ENCODE data around the gene RABGGTA. TPM values are rescaled to one million over a fixed set of nuclear protein-coding genes. Genes with fewer than 3 reads are reported as not detected.

The RABGGTA gene
- polyA plus RNA-seq, 3 donors, result 34.5 to 125 (median 35.4) TPM

- Histone ChIP-seq H3K4me3 (replicated peaks in 1 of 3; ENCODE audit: low read depth in 2 of 3, low read length in 3 of 3) (peak overlapping the region in 1 of 3 experiments; percentile 84), H3K27ac (ENCODE audit: low read depth in 1 of 2, low read length in 2 of 2) (peak overlapping the region; percentile 9 to 45), H4K20me1 (ENCODE audit: insufficient read depth, low read length) (peaks cover 62% of the 10 kb centered on the region), H3K36me3 (replicated peaks in 1 of 2; ENCODE audit: control insufficient read depth in 1 of 2, insufficient read depth in 2 of 2, low read length in 2 of 2) (peaks cover 47 to 57% of the 10 kb centered on the region in 2 donors), H3K9me3 (replicated peaks in 1 of 2; ENCODE audit: control insufficient read depth in 1 of 2, insufficient read depth in 1 of 2, low read length in 2 of 2) (no peaks in the 10 kb centered on the region), H2AFZ (ENCODE audit: insufficient read depth, low read depth, low read length, poor library complexity, severe bottlenecking) (no peak overlapping the region), H3K9ac (ENCODE audit: insufficient read depth, low read length, poor library complexity, severe bottlenecking) (no peak overlapping the region), H3K27me3 (ENCODE audit: control insufficient read depth in 2 of 2, insufficient read depth in 2 of 2, low read length in 2 of 2) (no peaks in the 10 kb centered on the region), H3K4me1 (ENCODE audit: control insufficient read depth in 1 of 2, insufficient read depth in 2 of 2, low read length in 2 of 2) (peaks cover 54 to 61% of the 10 kb centered on the region in 2 donors), H3K79me2 (ENCODE audit: insufficient read depth, low read length) (peaks cover 77% of the 10 kb centered on the region), H3K4me2 (replicated peaks; ENCODE audit: extremely low read depth, low read length, poor library complexity, severe bottlenecking) (peak overlapping the region; percentile 93)
- DNase-seq, result no peak
- 87% methylated on average over 3 of the region's 7 CpGs for WGBS (ENCODE audit: insufficient coverage)
- peaks cover 57% of the 10 kb centered on the region for H3K4me1 Mint-ChIP-seq
- TF ChIP-seq CTCF (IDR thresholded peaks at IDR 0.05), result peak; percentile 32
- peaks cover 0 to 2% (median 0%) of the 10 kb centered on the region in 7 donors for H3K9me3 Mint-ChIP-seq
- peak overlapping the region; percentile 12 to 59 for H3K4me3 Mint-ChIP-seq
- H3K27me3 Mint-ChIP-seq (ENCODE audit: low read depth in 3 of 3), result no peaks in the 10 kb centered on the region
- peaks cover 57 to 68% of the 10 kb centered on the region in 2 donors for H3K36me3 Mint-ChIP-seq
- intact Hi-C loops (cut with micrococcal nuclease), result loop anchor here in 1 of 2 donors (10.0 kb wide), 1 partner anchor 94 kb away; the partner anchor contains the start of genes CHMP4A and MDP1
- H3K27ac Mint-ChIP-seq, result peak overlapping the region in 6 of 7 donors; percentile 32 to 86 (median 68)
Observed at GRCh38 chr14:24308342-24309124, 37.1 kb upstream of the RABGGTA start.

GRCh38 chr14:24307575-24308341, 36.4 kb upstream of the RABGGTA start, which contains the start of gene CIDEB:
Gene CIDEB, minus strand, starts transcription at chr14:24307977. Its CDS starts 119 bp downstream, at chr14:24307858.
- H3K4me2 ChIP-seq (replicated peaks; ENCODE audit: extremely low read depth, low read length, poor library complexity, severe bottlenecking), result peak within 1 kb of the TSS; percentile 93
- H3K4me3 Mint-ChIP-seq, result peak within 1 kb of the TSS; percentile 12 to 59
- H3K36me3 ChIP-seq (replicated peaks in 1 of 2; ENCODE audit: control insufficient read depth in 1 of 2, insufficient read depth in 2 of 2, low read length in 2 of 2), result peaks cover 55 to 64% of the 10 kb centered on the region in 2 donors
- H3K27me3 Mint-ChIP-seq (ENCODE audit: low read depth in 3 of 3), result no peaks in the 10 kb centered on the region
- peak within 1 kb of the TSS; percentile 24 to 86 (median 60) for H3K27ac Mint-ChIP-seq
- H2AFZ ChIP-seq (ENCODE audit: insufficient read depth, low read depth, low read length, poor library complexity, severe bottlenecking), result no peak within 1 kb of the TSS
- peaks cover 46 to 53% of the 10 kb centered on the region in 2 donors for H3K4me1 ChIP-seq (ENCODE audit: control insufficient read depth in 1 of 2, insufficient read depth in 2 of 2, low read length in 2 of 2)
- TF ChIP-seq CTCF (IDR thresholded peaks at IDR 0.05), result peak; percentile 93
- peaks cover 49% of the 10 kb centered on the region for H3K4me1 Mint-ChIP-seq
- WGBS (ENCODE audit: insufficient coverage), result 67% methylated on average over 6 of the region's 6 CpGs
- DNase-seq, result peak; percentile 63 to 77 (median 74)
- H3K9ac ChIP-seq (ENCODE audit: insufficient read depth, low read length, poor library complexity, severe bottlenecking), result no peak within 1 kb of the TSS
- H3K27me3 ChIP-seq (ENCODE audit: control insufficient read depth in 2 of 2, insufficient read depth in 2 of 2, low read length in 2 of 2), result no peaks in the 10 kb centered on the region
- peak within 1 kb of the TSS; percentile 9 to 57 for H3K27ac ChIP-seq (ENCODE audit: low read depth in 1 of 2, low read length in 2 of 2)
- peaks cover 62% of the 10 kb centered on the region for H4K20me1 ChIP-seq (ENCODE audit: insufficient read depth, low read length)
- H3K4me3 ChIP-seq (replicated peaks in 1 of 3; ENCODE audit: low read depth in 2 of 3, low read length in 3 of 3), result peak within 1 kb of the TSS in 1 of 3 experiments; percentile 84
- intact Hi-C loops (cut with micrococcal nuclease), result loop anchor here in 1 of 2 donors (10.0 kb wide), 1 partner anchor 93 kb away; the partner anchor contains the start of genes CHMP4A and MDP1
- H3K9me3 ChIP-seq (replicated peaks in 1 of 2; ENCODE audit: control insufficient read depth in 1 of 2, insufficient read depth in 1 of 2, low read length in 2 of 2), result no peaks in the 10 kb centered on the region
- H3K79me2 ChIP-seq (ENCODE audit: insufficient read depth, low read length), result peaks cover 81% of the 10 kb centered on the region
- H3K9me3 Mint-ChIP-seq, result peaks cover 0 to 2% (median 0%) of the 10 kb centered on the region in 7 donors
- peaks cover 65 to 76% of the 10 kb centered on the region in 2 donors for H3K36me3 Mint-ChIP-seq
